ENCODE data around the gene DIDO1.

DNA sequence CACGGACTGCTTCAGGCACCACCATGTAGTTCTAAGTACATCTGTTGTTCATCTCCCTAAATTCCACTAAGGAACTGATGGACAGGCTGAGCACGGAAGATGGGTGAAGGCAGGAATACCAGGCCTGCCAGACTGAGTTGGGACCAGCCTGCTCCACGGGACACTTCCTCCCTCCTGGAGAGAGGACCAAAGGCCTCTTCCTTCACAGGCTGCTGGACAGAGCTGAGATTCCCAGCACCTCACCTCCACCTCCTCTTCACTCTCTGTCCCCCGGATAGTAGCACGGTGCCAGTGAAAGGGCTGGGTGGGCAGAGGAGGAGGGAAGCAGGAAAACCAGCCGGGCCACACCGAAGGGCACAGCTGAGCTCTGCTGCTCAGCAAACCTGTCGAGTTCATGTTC lies 41.7 kb downstream of the DIDO1 start:
- TF ChIP-seq, protein P1, sequence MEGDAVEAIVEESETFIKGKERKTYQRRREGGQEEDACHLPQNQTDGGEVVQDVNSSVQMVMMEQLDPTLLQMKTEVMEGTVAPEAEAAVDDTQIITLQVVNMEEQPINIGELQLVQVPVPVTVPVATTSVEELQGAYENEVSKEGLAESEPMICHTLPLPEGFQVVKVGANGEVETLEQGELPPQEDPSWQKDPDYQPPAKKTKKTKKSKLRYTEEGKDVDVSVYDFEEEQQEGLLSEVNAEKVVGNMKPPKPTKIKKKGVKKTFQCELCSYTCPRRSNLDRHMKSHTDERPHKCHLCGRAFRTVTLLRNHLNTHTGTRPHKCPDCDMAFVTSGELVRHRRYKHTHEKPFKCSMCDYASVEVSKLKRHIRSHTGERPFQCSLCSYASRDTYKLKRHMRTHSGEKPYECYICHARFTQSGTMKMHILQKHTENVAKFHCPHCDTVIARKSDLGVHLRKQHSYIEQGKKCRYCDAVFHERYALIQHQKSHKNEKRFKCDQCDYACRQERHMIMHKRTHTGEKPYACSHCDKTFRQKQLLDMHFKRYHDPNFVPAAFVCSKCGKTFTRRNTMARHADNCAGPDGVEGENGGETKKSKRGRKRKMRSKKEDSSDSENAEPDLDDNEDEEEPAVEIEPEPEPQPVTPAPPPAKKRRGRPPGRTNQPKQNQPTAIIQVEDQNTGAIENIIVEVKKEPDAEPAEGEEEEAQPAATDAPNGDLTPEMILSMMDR (conservative IDR thresholded peaks at IDR 0.05 in 1 of 2, IDR thresholded peaks at IDR 0.05 in 1 of 2; ENCODE audit: low read depth in 1 of 2, low read length in 2 of 2) = no peak
- TF ChIP-seq EZH2 (IDR thresholded peaks at IDR 0.05; ENCODE audit: low read length, missing control alignments) = no peak
